HG03460 (cell line): ENCODE data around the gene SFT2D3.

Experiments
- ATAC-seq: cut with Tn5 transposase; IDR thresholded peaks from one replicate; pipeline ENCODE4 v1.9.1; 2021; ENCODE audit not compliant: unreplicated experiment

The SFT2D3 gene

DNA sequence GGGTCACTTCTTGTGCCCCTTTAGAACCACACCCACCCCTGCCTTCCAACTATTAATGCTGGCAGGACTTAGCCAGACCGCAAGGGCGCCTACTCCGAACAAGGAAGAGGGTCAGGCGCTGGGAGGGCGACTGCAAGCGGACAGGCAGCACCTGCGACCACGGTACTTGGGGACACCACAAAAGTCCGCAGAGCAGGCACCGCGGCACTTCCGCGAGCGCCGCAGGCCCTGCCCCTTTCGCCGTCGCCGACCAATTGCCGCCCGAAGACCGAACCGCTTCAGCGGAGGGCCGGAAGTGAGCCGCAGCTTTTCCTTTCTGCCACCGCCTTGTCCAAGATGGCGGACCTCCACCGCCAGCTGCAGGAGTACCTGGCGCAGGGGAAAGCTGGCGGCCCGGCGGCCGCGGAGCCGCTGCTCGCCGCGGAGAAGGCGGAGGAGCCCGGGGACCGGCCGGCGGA lies at the start of gene SFT2D3:
Gene SFT2D3, plus strand, starts transcription at position 305 of the 458 bp plus-strand sequence. Its CDS starts 32 bp downstream, at position 337.
- peak; percentile 68 for ATAC-seq

DNA sequence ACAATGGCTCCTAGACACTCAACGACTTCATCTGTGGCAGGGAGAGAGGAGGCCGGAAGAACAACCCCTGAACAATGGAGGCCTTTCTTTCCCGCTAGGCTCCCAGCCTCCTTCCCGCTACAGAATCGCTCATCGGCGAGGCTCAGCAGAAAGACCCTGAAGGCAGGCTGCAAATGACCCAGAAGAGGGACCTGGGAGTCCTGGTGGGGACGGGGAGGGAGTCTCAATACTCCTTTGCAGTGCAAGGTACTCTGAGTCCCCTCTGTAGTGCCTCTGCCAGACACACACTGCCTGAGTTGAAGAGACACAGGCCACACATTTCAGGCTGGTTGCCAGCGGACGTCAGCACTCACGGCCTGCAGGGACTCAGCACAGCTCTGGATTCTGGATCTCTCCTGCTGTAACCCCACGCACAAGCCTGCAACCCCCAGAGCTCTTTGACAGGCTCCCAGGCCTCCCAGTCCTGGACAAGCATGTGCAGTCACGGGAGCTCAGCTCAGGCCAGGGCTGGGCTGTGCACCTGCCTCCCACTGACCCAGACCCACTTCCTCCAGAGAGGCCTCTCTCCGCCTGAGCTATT lies 49.2 kb upstream of the SFT2D3 start:
- no peak for ATAC-seq

GRCh38 chr2:127652786-127653357 lies 48.4 kb upstream of the SFT2D3 start:
- ATAC-seq, result no peak

DNA sequence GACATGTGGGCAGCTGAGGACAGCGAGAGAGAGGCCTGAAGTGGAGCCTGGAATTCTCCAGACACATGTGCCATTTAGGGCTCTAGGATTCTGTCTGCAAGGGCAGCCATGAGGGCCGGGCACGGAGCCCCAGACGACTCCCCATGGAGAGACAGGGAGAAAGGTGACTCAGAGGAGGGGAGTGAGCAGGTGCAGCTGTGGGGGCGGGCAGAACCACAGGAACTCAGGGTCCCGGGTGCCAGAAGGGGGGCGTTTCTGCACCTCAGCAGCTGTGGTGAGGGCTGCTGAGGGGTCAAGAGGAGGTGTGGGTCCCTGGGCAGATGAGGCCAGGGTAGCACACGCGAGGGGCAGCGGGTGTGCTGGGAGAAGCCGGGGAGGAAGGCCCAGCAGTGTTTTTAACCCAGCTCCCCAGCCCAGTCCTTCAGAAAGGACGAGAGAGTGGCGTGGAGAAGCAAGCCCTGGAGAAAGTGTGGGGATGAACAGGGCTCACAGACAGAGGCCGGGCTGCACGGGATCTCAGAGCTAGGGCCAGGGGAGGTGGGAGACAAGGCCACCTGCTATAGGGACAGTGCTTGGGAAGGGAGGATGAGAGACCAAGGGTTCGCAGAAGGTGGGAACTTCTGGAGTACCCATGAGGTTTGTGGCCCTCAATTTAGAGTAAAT lies 47.7 kb upstream of the SFT2D3 start:
- ATAC-seq, result no peak

DNA sequence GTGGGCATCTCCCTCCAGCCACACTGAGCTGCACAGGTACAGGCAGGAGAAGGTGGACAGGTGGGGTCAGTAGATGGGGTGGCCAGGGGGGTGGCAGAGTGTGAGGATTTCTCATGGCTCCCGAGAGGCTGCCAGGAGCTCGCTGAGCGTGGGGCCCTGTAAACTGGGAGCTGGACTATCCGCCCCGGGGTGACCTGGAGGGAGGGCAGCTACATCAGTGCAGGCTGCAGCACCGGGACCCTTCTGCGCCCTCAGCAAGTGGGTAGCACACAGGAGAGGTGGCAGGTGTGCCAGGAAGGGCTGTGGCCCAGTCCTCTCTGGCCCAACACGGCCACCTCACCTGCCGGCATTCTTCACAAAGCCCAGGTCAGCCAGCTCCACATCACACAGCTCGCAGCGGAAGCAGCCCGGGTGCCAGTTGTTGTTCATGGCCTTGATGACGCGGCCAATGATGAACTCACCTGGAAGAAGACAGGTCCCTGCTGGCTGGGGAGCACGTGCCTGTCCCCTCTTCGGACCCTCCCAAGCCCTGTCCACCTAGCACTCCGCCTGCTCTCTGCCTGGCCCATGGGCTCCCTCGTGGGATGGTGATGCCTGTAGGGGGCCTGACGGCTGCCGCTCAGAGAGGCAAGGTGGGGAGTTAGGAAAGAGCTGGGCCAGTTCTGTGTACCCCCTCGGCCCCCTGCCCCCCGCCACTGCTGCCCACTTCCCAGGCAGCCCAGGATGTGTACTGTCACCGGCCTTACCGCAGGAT lies 47.0 kb upstream of the SFT2D3 start:
- no peak for ATAC-seq

- ATAC-seq, result no peak
Measured at GRCh38 chr2:127654838-127655175, 46.5 kb upstream of the SFT2D3 start.

- ATAC-seq, result no peak
Measured at GRCh38 chr2:127655209-127656073, 45.9 kb upstream of the SFT2D3 start.

DNA sequence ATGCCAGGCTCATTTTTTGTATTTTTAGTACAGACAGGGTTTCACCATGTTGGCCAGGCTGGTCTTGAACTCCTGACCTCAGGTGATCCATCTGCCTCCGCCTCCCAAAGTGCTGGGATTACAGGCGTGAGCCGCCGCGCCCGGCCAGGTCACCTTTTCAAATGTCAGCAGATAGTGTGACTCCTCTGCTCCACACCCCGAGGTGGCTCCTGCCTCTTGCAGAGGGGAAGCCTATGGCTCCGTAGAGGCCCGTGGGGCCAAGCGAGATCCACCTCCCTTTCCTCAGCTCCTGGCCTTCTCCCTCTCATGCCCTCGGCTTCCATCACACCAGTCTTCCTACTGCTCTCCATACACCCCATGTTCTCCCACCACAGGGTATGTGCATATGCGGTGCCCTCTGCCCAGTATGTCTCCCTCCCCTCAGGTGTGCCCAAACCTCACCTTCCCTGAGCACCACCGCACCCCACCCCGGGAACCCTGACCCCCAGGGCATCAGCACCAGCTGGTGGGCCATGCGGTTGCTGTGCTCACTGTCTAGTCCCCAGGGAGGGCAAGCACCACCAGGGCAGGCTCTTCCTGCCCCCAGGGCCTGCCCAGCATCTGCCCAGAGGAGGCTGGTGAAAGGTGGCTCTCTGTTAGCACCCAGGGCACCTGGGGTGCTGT lies 44.6 kb upstream of the SFT2D3 start:
- no peak for ATAC-seq

DNA sequence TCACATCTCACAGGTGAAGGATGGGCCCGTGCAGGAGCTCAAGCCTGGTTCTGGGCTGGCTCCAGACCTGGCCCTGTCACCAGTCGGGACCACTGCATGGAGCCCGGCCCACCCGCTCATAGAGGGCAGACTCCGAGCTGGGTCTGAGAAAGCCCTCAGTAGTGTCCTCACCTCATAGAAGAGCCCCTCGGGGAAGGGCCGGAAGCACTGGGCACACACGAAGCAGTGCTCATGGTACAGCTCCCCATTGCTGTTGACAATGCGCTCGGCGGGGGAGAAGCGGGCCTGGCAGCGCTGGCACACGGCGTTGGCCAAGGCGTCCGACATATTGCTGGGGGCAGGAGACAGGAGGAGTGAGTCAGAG lies 44.1 kb upstream of the SFT2D3 start:
- ATAC-seq, result no peak

DNA sequence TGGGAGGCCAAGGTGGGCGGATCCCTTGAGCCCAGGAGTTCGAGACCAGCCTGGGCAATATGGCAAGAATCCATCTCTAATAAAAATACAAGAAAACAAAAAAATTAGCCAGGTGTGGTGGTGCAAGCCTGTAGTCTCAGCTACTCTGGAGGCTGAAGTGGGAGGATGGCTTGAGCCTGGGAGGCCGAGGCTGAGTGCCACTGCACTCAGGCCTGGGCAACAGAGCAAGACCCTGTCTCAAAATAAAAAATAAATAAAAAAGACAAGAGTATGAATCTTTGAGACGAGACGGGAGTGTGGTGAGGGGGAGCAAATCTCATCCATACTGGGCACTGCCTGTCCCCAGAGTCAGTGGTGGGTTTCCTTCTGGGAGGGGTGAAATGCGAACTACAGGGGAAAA lies 43.2 kb upstream of the SFT2D3 start:
- no peak for ATAC-seq

DNA sequence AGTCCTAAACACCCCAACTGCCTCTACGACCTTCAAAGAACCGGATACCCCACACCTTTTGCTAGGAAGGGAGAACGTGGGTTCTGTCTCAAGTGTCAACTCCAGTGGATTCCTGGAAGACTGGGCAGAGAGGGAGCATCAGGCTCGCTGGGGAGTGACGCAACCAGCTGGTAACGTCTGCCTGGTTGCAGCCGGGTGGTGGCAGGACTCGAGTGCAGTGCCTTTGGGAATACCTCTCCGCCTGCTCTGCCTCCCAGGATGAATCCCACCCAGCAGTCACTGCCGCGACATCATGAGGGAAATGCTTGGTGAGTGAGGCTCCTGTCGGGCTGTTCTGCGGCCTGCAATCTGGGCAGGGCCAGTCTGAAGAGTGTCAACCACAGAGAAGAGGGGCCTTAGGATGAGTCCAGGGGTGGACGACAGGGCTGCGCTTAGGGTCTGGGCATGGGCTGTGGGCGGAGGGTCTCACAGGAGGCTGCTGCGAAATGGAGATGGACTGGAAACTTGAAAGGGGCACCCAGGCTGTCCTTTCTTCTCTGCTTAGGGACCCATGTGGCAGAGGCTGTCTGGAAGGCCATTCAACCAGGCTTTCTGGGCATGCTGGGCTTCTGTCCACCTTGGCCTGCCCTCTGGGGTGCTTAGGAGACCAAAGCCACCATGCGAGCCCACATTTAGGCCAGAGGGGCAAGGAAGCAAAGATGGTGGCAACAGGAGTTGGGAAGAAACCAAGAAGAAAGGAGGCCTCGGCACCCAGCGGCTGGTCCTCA lies 42.5 kb upstream of the SFT2D3 start:
- ATAC-seq, result no peak

GRCh38 chr2:127659408-127660290 lies 41.6 kb upstream of the SFT2D3 start:
- no peak for ATAC-seq

DNA sequence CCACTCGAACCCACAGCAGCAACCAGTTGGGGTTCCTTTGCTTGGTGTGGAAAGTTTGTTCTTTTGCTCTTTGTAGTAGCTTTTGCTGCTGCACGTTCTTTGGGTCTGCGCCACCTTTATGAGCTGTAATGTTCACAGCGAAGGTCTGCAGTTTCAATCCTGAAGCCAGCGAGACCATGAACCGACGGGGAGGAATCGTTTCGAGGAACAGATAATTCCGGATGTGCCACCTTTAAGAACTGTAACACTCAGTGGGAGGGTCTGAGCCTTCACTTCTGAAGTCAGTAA lies 41.1 kb upstream of the SFT2D3 start:
- ATAC-seq, result no peak

- no peak for ATAC-seq
Measured at GRCh38 chr2:127661072-127661649, 40.1 kb upstream of the SFT2D3 start.

- ATAC-seq, result no peak
Measured at GRCh38 chr2:127661949-127662510, 39.3 kb upstream of the SFT2D3 start.

DNA sequence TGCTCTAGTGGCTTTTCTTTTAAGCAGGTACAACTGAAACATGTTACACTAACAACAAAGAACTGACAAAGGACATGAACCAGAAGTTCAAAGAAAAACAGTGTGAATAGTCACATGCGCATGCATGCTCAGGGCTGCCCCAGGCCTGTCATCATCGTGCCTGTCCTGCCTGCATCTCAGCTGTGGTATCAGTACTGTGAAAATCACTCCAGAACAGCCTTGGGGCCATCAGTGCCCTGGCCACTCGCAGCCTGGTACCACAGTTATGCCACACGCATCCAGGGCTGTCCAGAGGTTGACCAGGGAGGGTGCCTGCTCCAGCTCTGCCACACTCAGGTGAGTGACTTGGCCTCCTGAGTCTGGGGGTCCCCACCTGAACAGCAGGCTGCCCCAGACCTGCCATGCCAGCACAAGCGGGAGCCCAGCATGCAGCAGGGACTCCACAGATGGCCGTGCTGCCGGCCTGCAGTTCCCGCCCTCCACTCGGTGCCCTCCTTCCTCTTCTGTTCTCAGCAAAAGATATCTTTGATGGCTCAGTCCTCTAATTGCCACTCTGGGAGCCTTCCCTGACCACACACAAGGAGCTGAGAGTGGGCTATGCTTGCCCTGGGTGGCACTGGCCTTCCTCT lies 38.2 kb upstream of the SFT2D3 start:
- no peak for ATAC-seq

DNA sequence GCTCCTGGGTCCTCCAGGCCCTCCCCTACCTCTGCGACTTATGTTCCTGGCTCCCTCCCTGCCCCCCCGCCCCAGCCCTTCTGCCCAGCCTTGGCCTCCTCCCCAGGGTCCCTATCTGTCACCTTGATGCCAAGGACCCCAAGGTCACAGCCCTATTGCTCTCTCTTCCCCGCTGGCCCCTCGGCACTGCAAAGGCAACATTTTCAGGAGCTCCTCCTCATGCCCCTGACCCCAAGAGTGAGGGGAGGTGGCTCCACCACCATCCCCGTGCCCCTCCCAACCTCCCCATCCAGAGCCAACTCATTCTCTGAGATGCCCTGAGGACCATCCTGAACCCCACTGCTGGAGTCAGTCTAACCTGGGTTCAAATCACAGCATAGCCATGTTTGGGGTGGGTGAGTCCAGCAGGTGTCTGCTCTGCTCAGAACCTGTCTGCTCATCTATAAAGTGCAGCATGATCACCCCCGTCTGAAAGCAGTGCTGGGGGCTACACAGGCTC lies 37.7 kb upstream of the SFT2D3 start:
- no peak for ATAC-seq
